Erythroblast (primary cell): ENCODE measurements around the gene PACSIN1.

Experiments used
- DNase-seq, 2 experiments: peaks; one replicate each; lab custom pipeline; 2025; lab: John Stamatoyannopoulos, UW
- GATA1 ChIP-seq: IDR thresholded peaks from 2 replicates; pipeline ENCODE4 v1.6.1; 2011; ENCODE audit warnings: low read depth, mild to moderate bottlenecking, control low read depth, low read length, moderate library complexity
- POLR2A ChIP-seq: IDR thresholded peaks from 2 replicates; pipeline ENCODE4 v1.6.1; 2011; ENCODE audit warnings: mild to moderate bottlenecking, low read length

PACSIN1 gene

DNA sequence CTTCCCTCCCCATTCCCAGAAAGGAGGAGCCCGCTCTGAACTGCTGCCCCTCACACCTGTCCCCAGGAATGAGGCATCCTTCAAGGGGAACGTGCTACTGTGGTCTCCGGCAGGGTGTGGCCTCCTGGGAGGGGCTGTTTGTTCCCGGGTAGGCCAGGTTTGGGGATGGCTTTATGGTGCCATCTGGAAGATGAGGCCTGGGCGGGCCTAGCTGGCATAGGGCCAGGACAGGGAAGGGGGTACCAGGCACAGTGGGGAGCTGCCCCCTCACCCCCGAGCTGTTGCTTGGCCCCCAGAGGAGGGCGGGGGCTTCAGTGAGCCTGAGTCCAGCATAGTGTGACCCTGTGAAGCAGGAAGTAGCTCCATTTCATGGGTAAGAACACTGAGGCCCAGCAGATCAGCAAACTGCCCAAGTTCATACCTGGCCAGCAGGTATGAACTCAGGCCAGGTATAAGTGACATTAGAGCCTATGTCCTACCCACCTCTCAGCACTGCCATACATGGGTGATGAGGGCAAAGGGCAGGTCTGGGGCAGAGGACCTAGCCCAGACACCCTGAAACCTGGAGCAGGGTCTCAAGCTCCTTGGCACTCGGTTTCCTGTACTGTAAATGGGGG lies 107.8 kb downstream of the PACSIN1 start:
- no peak for TF ChIP-seq POLR2A
- no peak for TF ChIP-seq GATA1

GRCh38 chr6:34574647-34575293 lies 108.9 kb downstream of the PACSIN1 start:
- TF ChIP-seq POLR2A (no peak), GATA1 (no peak)
- DNase-seq = no peak

More for the DNA sequence above, 107.8 kb downstream of the PACSIN1 start:
- DNase-seq = no peak

DNA sequence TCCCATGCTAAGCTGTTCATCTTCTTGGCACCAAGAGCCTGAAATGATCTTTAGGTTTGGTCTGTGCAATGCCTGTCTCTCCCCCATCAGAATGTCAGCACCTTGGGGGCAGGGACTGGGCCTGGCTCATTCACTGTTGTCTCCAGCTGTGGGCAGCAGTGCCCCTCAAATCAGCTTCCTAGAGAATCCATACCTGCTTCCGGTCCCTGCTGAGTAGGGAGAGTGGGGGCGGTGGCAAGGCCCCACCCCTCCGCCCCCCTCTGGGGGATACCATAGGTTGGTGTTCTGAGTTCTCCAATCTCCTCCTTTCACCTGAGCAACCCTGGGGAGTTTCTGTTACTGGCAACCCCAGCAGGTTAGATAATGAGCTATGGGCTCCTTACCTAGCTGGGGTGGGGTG lies 109.5 kb downstream of the PACSIN1 start:
- TF ChIP-seq POLR2A (no peak), GATA1 (no peak)

GRCh38 chr6:34576286-34576955 lies 110.5 kb downstream of the PACSIN1 start:
- no peak for TF ChIP-seq GATA1
- TF ChIP-seq POLR2A = no peak
- peak in 1 of 2 experiments; percentile 41 for DNase-seq

More for the DNA sequence above, 109.5 kb downstream of the PACSIN1 start:
- DNase-seq = no peak

DNA sequence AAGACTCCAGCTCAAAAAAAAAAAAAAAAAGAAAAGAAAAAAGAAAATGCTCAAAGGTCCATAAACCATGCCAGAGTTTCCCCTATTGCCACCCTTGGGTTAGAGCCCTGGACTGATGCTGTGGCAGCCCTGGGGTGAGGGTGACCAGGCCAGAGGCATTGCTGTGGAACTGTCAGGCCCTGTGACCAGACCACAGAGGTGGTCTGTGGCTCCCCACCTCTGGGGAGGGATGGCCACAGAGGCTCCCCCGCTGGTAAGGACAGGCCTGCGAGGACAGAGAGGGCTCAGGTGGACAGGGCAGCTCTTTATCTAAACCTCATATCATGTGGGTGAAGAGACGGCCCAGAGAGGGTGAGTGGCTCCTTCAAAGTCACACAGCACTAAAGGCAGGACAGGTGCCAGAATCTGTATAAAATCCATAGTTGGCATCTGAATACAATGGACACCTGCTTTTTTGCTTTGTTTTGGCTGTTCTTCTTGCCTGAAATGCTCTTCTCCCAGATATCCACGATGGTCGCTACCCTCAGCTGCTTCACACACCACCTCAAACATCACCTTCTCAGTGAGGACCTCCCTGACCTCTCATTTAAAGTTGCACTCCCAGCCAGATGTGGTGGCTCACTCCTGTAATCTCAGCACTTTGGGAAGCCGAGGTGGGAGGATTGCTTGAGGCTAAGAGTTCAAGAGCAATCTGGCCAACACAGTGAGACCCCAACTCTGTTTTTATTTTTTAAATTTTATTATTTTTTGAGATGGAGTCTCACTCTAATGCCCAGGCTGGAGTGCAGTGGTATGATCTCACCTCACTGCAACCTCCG lies 112.8 kb downstream of the PACSIN1 start:
- no peak for DNase-seq
- TF ChIP-seq GATA1 = no peak
- no peak for TF ChIP-seq POLR2A

GRCh38 chr6:34580707-34581560 lies 115.1 kb downstream of the PACSIN1 start:
- no peak for TF ChIP-seq POLR2A
- no peak for TF ChIP-seq GATA1
- no peak for DNase-seq

- no peak for DNase-seq
- no peak for TF ChIP-seq POLR2A
- TF ChIP-seq GATA1 = no peak
These were observed 115.7 kb downstream of the PACSIN1 start for GRCh38 chr6:34581561-34581920.

GRCh38 chr6:34583461-34583860 lies 117.6 kb downstream of the PACSIN1 start:
- peak in 1 of 2 experiments; percentile 31 for DNase-seq
- TF ChIP-seq POLR2A (no peak), GATA1 (no peak)

- TF ChIP-seq POLR2A (no peak), GATA1 (no peak)
- DNase-seq = no peak
These were observed 118.2 kb downstream of the PACSIN1 start for GRCh38 chr6:34583861-34584604.

DNA sequence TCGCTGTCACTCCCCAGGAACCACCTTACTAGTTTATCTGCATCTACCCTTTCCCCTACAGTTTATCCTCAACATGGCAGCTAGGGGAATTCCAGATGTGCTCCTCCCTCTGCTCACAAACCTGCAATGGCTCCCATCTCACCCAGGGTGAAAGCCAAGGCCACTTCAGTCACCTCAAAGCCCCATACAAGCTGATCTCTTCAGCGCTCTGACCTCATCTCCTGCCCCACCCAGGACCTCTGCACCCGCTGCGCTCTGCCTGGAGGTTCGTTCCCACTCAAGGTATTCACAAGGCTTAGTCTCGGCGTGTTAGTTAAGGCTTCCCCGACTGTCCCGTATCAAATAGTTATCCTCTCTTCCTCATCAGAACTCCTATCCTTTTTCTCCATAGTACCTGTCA lies 118.8 kb downstream of the PACSIN1 start:
- DNase-seq = no peak
- TF ChIP-seq GATA1 = no peak
- no peak for TF ChIP-seq POLR2A
